ENCODE results near the gene OR2T4.

- TF ChIP-seq, protein P1, sequence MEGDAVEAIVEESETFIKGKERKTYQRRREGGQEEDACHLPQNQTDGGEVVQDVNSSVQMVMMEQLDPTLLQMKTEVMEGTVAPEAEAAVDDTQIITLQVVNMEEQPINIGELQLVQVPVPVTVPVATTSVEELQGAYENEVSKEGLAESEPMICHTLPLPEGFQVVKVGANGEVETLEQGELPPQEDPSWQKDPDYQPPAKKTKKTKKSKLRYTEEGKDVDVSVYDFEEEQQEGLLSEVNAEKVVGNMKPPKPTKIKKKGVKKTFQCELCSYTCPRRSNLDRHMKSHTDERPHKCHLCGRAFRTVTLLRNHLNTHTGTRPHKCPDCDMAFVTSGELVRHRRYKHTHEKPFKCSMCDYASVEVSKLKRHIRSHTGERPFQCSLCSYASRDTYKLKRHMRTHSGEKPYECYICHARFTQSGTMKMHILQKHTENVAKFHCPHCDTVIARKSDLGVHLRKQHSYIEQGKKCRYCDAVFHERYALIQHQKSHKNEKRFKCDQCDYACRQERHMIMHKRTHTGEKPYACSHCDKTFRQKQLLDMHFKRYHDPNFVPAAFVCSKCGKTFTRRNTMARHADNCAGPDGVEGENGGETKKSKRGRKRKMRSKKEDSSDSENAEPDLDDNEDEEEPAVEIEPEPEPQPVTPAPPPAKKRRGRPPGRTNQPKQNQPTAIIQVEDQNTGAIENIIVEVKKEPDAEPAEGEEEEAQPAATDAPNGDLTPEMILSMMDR (IDR thresholded peaks at IDR 0.05), result no peak
- TF ChIP-seq EZH2 (IDR thresholded peaks at IDR 0.05) (no peak), EZH2phosphoT487 (IDR thresholded peaks at IDR 0.05) (no peak)
These were observed 15.5 kb downstream of the OR2T4 start for GRCh38 chr1:248376916-248377315.

Measured in neural progenitor cell (in vitro differentiated cells).